Mesenchymal stem cell (in vitro differentiated cells and primary cell): ENCODE results near the gene TADA3.
"Not testable (repeated sequence)": the region's sequence is repeated elsewhere in the genome, so short reads cannot be mapped to it uniquely, and the experiment has no call there.

Experiments
- DNase-seq: peaks from one replicate; pipeline ENCODE4 v3.0.0-alpha.2; 2013
- H2AFZ ChIP-seq: one replicate; pipeline ENCODE4 v1.6.1; 2013; ENCODE audit warnings: low read depth, mild to moderate bottlenecking, control low read depth, inconsistent platforms, low read length, moderate library complexity
- H2AK5ac ChIP-seq: 2 replicates; pipeline ENCODE4 v1.6.1; 2013; ENCODE audit warnings: low read length, moderate library complexity, mild to moderate bottlenecking, inconsistent platforms; ENCODE audit not compliant: severe bottlenecking
- H2BK120ac ChIP-seq: one replicate; pipeline ENCODE4 v1.6.1; 2013; ENCODE audit warnings: low read depth, mild to moderate bottlenecking, inconsistent platforms, low read length, moderate library complexity
- H2BK12ac ChIP-seq, 2 experiments: one replicate each; pipeline ENCODE4 v1.6.1; 2013; ENCODE audit warnings: inconsistent platforms in 2 of 2, low read length in 2 of 2, mild to moderate bottlenecking in 2 of 2, moderate library complexity in 2 of 2, control low read depth in 1 of 2
- H2BK15ac ChIP-seq: one replicate; pipeline ENCODE4 v1.6.1; 2013; ENCODE audit warnings: mild to moderate bottlenecking, low read depth, inconsistent platforms; ENCODE audit not compliant: poor library complexity, severe bottlenecking
- H2BK5ac ChIP-seq: 2 replicates; pipeline ENCODE4 v1.6.1; 2013; ENCODE audit warnings: low read depth, mild to moderate bottlenecking, low read length, control low read depth, inconsistent platforms; ENCODE audit not compliant: poor library complexity, severe bottlenecking
- H3K14ac ChIP-seq, 2 experiments: one replicate each; pipeline ENCODE4 v1.6.1; 2013; ENCODE audit warnings: inconsistent platforms in 2 of 2, low read length in 2 of 2, control low read depth in 1 of 2, mild to moderate bottlenecking in 1 of 2, moderate library complexity in 1 of 2
- H3K18ac ChIP-seq, 2 experiments: one replicate each; pipeline ENCODE4 v1.6.1; 2013; ENCODE audit warnings: inconsistent platforms in 2 of 2, low read length in 2 of 2, control low read depth in 1 of 2, low read depth in 1 of 2, mild to moderate bottlenecking in 1 of 2
- H3K23ac ChIP-seq, 2 experiments: one replicate each; pipeline ENCODE4 v1.6.1; 2013; ENCODE audit warnings: inconsistent platforms in 2 of 2, low read length in 2 of 2, mild to moderate bottlenecking in 2 of 2, moderate library complexity in 2 of 2, control low read depth in 1 of 2
- H3K27ac ChIP-seq: 2 replicates; pipeline ENCODE4 v1.5.1; 2013; ENCODE audit warnings: mild to moderate bottlenecking, moderate library complexity, low read length, control low read depth, inconsistent platforms; ENCODE audit not compliant: poor library complexity, severe bottlenecking
- H3K27me3 ChIP-seq, 2 experiments: 2 replicates each; pipeline versions ENCODE4 v1.6.1 to v1.7.0; 2013; ENCODE audit warnings: low read length in 2 of 2, mild to moderate bottlenecking in 2 of 2, moderate library complexity in 2 of 2, control low read depth in 1 of 2, inconsistent platforms in 1 of 2; ENCODE audit not compliant: control insufficient read depth in 1 of 2, insufficient read depth in 1 of 2
- H3K36me3 ChIP-seq, 2 experiments: 2 replicates each; pipeline versions ENCODE4 v1.6.1 to v1.7.0; 2013; ENCODE audit warnings: low read length in 2 of 2, control low read depth in 1 of 2, inconsistent platforms in 1 of 2, low read depth in 1 of 2, mild to moderate bottlenecking in 1 of 2; ENCODE audit not compliant: insufficient read depth in 2 of 2, control insufficient read depth in 1 of 2
- H3K4ac ChIP-seq, 2 experiments: one replicate each; pipeline ENCODE4 v1.6.1; 2013; ENCODE audit warnings: inconsistent platforms in 2 of 2, low read length in 2 of 2, mild to moderate bottlenecking in 2 of 2, moderate library complexity in 2 of 2, control low read depth in 1 of 2, low read depth in 1 of 2
- H3K4me1 ChIP-seq: 2 replicates; pipeline ENCODE4 v1.6.1; 2013; ENCODE audit warnings: low read depth, low read length, control low read depth; ENCODE audit not compliant: control insufficient read depth, insufficient read depth
- H3K4me2 ChIP-seq: 2 replicates; pipeline ENCODE4 v1.6.1; 2013; ENCODE audit warnings: low read length, mild to moderate bottlenecking, inconsistent platforms; ENCODE audit not compliant: poor library complexity, severe bottlenecking
- H3K4me3 ChIP-seq, 2 experiments: 2 replicates each; pipeline versions ENCODE4 v1.5.1 to v1.7.0; 2013; ENCODE audit warnings: low read length in 2 of 2, mild to moderate bottlenecking in 2 of 2, control low read depth in 1 of 2, low read depth in 1 of 2; ENCODE audit not compliant: insufficient read depth in 1 of 2
- H3K79me1 ChIP-seq: replicated peaks from 2 replicates; pipeline ENCODE4 v1.6.1; 2013; ENCODE audit warnings: mild to moderate bottlenecking, control low read depth, low read length, inconsistent platforms; ENCODE audit not compliant: poor library complexity, severe bottlenecking
- H3K9ac ChIP-seq: 2 replicates; pipeline ENCODE4 v1.7.0; 2013; ENCODE audit warnings: mild to moderate bottlenecking, low read length, moderate library complexity
- H3K9me3 ChIP-seq: 2 replicates; pipeline ENCODE4 v1.7.0; 2013; ENCODE audit warnings: mild to moderate bottlenecking, low read length; ENCODE audit not compliant: control insufficient read depth
- H4K8ac ChIP-seq: one replicate; pipeline ENCODE4 v1.6.1; 2013; ENCODE audit warnings: inconsistent platforms, mild to moderate bottlenecking, low read length, moderate library complexity
- H4K91ac ChIP-seq: one replicate; pipeline ENCODE4 v1.6.1; 2013; ENCODE audit warnings: mild to moderate bottlenecking, low read length, inconsistent platforms
- WGBS: methylation state at CpG from one replicate; pipeline ENCODE4 v1.1.7; 2013; ENCODE audit warnings: mixed read lengths; 5-methylcytosine and 5-hydroxymethylcytosine counted together

The TADA3 gene

DNA sequence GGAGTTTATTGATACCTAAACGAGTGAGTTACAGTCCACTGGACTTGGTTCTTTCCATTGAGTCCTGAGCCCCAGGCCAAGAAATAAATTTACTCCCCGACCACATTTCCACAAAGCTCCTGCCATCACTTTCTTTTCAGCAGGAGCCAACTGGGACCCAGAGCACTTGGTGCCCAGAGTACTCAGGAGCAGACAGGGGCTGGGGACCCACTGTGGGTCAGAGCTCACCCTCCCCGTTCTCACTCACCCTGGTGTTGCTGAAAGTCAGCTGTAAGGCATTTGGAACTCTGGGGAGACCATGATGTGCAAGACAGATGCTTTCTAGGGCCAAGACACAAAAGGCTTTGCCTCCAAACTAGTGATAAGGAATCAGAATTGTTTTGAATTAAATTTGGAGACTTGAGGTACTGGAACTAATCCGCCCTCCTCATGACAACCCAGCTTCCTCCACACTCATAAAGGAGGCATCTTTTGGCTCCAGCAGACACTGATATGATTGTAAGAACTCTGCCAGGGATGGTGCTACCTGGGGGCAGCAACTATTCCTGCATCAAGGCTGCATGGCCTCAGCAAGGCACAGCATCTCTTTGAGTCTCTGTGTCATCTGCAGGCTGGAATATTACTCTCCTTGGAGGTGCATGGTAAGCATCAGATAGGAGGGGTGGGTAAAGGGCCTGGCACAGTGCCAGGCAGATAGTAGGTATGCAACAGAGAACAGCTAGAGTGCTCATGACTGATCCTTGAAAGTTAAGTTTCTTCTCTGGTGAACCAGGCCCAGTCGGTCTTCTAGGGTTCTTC, 15.2 kb downstream of the TADA3 start:
- Histone ChIP-seq H2AFZ (no peak overlapping the region), H3K9me3 (no peaks in the 10 kb centered on the region), H3K4ac (no peak overlapping the region), H3K36me3 (peaks cover 21 to 26% of the 10 kb centered on the region in 2 experiments), H2BK120ac (no peak overlapping the region), H4K8ac (no peak overlapping the region), H3K79me1 (peaks cover 1% of the 10 kb centered on the region), H3K4me2 (no peak overlapping the region), H4K91ac (no peak overlapping the region), H3K23ac (no peak overlapping the region), H3K14ac (no peak overlapping the region), H3K4me3 (no peak overlapping the region), H3K27me3 (no peaks in the 10 kb centered on the region), H3K27ac (no peak overlapping the region), H2AK5ac (no peak overlapping the region), H3K18ac (no peak overlapping the region), H2BK5ac (no peak overlapping the region), H2BK12ac (no peak overlapping the region), H3K9ac (no peak overlapping the region), H2BK15ac (no peak overlapping the region), H3K4me1 (peaks cover 2% of the 10 kb centered on the region)
- DNase-seq = no peak
- WGBS = 89% methylated on average over 5 of the region's 5 CpGs

DNA sequence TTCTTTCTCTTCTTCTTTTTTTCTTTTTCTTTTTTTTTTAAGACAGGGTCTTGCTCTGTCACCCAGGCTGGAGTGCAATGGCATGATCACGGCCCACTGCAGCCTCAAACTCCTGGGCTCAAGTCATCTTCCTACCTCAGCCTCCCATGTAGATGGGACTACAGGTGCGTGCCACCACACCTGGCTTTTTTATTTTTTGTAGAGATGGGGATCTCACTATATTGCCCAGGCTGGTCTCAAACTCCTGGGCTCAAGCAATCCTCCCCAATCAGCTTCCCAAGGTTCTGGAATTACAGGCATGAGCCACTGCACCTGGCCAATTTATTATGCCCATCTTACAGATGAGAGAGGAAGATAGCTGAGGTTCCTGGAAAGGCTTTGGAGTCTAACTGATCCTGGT, 21.3 kb downstream of the TADA3 start:
- 100% methylated on average over 1 of the region's 2 CpGs for WGBS
- not testable (repeated sequence) for H3K4ac ChIP-seq, H3K9me3 ChIP-seq, H2BK15ac ChIP-seq, H4K91ac ChIP-seq, H3K36me3 ChIP-seq, H2BK5ac ChIP-seq, H2AK5ac ChIP-seq, H3K18ac ChIP-seq, H3K4me2 ChIP-seq, H2BK120ac ChIP-seq, H3K4me3 ChIP-seq, H4K8ac ChIP-seq, H3K23ac ChIP-seq, H3K14ac ChIP-seq, DNase-seq, H3K27ac ChIP-seq, H2BK12ac ChIP-seq, H3K9ac ChIP-seq, H2AFZ ChIP-seq, H3K27me3 ChIP-seq
- peaks cover 10% of the 10 kb centered on the region for H3K4me1 ChIP-seq
- peaks cover 16% of the 10 kb centered on the region for H3K79me1 ChIP-seq

GRCh38 chr3:9770276-9770812, 21.9 kb downstream of the TADA3 start:
- no peak overlapping the region for H3K23ac ChIP-seq
- peak overlapping the region; percentile 49 to 68 for H3K18ac ChIP-seq
- H3K36me3 ChIP-seq = peaks cover 5 to 12% of the 10 kb centered on the region in 2 experiments
- H2BK12ac ChIP-seq = no peak overlapping the region
- no peak for DNase-seq
- H3K9ac ChIP-seq = peak overlapping the region; percentile 93
- no peak overlapping the region for H2AFZ ChIP-seq
- H4K91ac ChIP-seq = no peak overlapping the region
- no peak overlapping the region for H3K27ac ChIP-seq
- H2BK15ac ChIP-seq = peak overlapping the region; percentile 84
- no peak overlapping the region for H2BK120ac ChIP-seq
- no peak overlapping the region for H3K14ac ChIP-seq
- peak overlapping the region; percentile 64 to 86 for H3K4me3 ChIP-seq
- H3K27me3 ChIP-seq = no peaks in the 10 kb centered on the region
- no peaks in the 10 kb centered on the region for H3K9me3 ChIP-seq
- H3K4me1 ChIP-seq = peaks cover 12% of the 10 kb centered on the region
- peak overlapping the region; percentile 96 for H4K8ac ChIP-seq
- 50% methylated on average over 14 of the region's 15 CpGs for WGBS
- no peak overlapping the region for H2AK5ac ChIP-seq
- peak overlapping the region; percentile 30 to 40 for H3K4ac ChIP-seq
- H2BK5ac ChIP-seq = no peak overlapping the region
- H3K79me1 ChIP-seq = peaks cover 16% of the 10 kb centered on the region
- H3K4me2 ChIP-seq = peak overlapping the region; percentile 96

DNA sequence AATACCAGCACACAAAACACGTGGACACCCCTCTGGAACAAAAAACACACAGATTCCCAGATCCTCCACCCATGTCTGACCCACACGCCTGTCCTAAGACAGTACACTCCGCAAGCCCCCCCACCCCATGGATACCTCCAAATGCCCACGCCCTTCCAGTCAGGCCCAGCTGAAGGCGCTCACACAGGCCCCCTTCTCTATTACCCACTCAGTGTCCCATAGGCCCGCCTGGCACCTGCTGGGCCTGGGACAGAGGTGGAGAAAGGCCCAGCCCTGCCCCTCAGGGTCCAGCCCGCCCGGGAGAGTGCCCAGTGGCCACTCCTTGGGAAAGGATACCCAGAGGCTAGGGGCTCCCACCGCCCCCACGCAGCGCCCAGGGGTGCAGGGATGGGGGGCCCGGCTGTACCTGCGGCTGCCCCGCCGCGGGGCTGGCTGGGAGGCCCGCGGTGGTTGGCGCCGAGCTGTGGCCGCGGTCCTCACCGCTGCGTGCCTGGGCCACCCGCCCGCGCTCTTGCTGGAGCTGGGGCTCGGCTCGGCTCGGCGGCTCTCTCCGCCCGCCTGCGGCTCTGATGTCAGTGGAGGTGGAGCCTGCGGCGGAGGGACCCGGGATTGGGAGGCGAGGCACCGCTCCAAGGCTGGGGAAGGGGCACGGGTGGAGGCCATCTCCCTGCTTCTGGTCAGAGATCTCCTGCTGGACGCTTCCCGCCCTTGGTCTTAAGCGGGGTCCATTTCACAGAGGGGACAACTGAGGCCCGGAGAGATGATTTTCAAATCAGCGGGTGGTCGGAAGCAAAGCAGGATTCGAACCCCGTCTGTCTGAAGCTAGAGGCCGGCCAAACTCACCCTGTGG, 22.6 kb downstream of the TADA3 start, which contains the start of gene CAMK1:
Gene CAMK1 (minus strand): TSS at position 522 of the 850 bp plus-strand sequence. CDS start 2,198 bp downstream, outside the sequence.
- Histone ChIP-seq H4K8ac (peak within 1 kb of the TSS; percentile 96), H3K9me3 (no peaks in the 10 kb centered on the region), H3K4me1 (peaks cover 12% of the 10 kb centered on the region), H3K4ac (peak within 1 kb of the TSS; percentile 30 to 70), H2BK15ac (peak within 1 kb of the TSS; percentile 84), H4K91ac (peak within 1 kb of the TSS; percentile 84), H2BK120ac (peak within 1 kb of the TSS; percentile 71), H3K18ac (peak within 1 kb of the TSS; percentile 49 to 71), H3K4me2 (peak within 1 kb of the TSS; percentile 96), H3K27ac (no peak within 1 kb of the TSS), H3K23ac (peak within 1 kb of the TSS in 1 of 2 experiments; percentile 41), H3K27me3 (no peaks in the 10 kb centered on the region), H3K9ac (peak within 1 kb of the TSS; percentile 93), H3K36me3 (peaks cover 5 to 15% of the 10 kb centered on the region in 2 experiments), H2AFZ (peak within 1 kb of the TSS; percentile 66), H3K14ac (peak within 1 kb of the TSS in 1 of 2 experiments; percentile 58), H2BK5ac (peak within 1 kb of the TSS; percentile 4), H3K79me1 (peaks cover 16% of the 10 kb centered on the region), H2AK5ac (peak within 1 kb of the TSS; percentile 66), H2BK12ac (peak within 1 kb of the TSS in 1 of 2 experiments; percentile 57), H3K4me3 (peak within 1 kb of the TSS; percentile 64 to 86)
- 15% methylated on average over 49 of the region's 49 CpGs for WGBS
- peak; percentile 72 for DNase-seq
